ENCODE measurements around the gene PRKN. TPM values are rescaled to one million over a fixed set of nuclear protein-coding genes. Genes with fewer than 3 reads are reported as not detected.

Gene PRKN
- total and polyA plus RNA-seq, 2 experiments from 2014 or later, result 0.10 to 0.84 TPM

DNA sequence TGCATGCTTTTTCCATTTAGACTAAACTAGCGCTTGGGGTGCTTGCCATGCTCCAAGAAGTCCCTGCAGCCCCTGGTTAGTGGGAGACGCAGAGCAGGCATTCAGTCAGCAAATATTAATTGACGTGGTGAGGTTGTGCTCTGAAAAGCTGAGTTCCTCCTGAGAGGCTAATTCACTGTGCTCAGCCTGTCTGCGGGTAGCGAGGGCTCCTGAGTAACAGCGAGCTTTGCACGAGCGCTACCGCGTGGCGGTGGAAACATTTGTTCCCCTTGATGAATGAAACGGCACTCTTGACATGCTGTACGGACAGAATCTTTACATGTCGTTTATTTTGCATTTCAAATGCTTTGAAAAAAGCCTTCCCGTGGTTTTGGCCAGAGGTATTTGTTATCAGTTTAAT is 1283.1 kb downstream of the PRKN start:
- no peaks in the 10 kb centered on the region for H3K36me3 Mint-ChIP-seq (ENCODE audit: low read depth)
- Histone ChIP-seq H3K4me1 (ENCODE audit: insufficient read depth) (peaks cover 10% of the 10 kb centered on the region; the same call in 1 of the 2 replicates), H2AFZ (peak overlapping the region; percentile 5; the same call in 1 of the 2 replicates), H3K27me3 (ENCODE audit: insufficient read depth) (peaks cover 8% of the 10 kb centered on the region; the same call in 1 of the 2 replicates), H3K79me2 (replicated peaks; ENCODE audit: insufficient read depth) (no peaks in the 10 kb centered on the region), H3K36me3 (ENCODE audit: insufficient read depth) (no peaks in the 10 kb centered on the region), H3K9me2 (ENCODE audit: insufficient read depth) (no peaks in the 10 kb centered on the region), H3K27ac (ENCODE audit: low read depth) (no peak overlapping the region), H4K20me1 (replicated peaks; ENCODE audit: insufficient read depth) (no peaks in the 10 kb centered on the region), H3K4me2 (peak overlapping the region; percentile 48), H3F3A (replicated peaks; ENCODE audit: low read depth) (no peaks in the 10 kb centered on the region), H3K4me3 (no peak overlapping the region)
- H3K27me3 Mint-ChIP-seq (ENCODE audit: insufficient read depth, low read depth, poor library complexity), result peaks cover 12% of the 10 kb centered on the region
- ATAC-seq, result peak; percentile 68
- TF ChIP-seq, protein P1, sequence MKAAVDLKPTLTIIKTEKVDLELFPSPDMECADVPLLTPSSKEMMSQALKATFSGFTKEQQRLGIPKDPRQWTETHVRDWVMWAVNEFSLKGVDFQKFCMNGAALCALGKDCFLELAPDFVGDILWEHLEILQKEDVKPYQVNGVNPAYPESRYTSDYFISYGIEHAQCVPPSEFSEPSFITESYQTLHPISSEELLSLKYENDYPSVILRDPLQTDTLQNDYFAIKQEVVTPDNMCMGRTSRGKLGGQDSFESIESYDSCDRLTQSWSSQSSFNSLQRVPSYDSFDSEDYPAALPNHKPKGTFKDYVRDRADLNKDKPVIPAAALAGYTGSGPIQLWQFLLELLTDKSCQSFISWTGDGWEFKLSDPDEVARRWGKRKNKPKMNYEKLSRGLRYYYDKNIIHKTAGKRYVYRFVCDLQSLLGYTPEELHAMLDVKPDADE (IDR thresholded peaks at IDR 0.05), result no peak
- TF ChIP-seq, protein P2, sequence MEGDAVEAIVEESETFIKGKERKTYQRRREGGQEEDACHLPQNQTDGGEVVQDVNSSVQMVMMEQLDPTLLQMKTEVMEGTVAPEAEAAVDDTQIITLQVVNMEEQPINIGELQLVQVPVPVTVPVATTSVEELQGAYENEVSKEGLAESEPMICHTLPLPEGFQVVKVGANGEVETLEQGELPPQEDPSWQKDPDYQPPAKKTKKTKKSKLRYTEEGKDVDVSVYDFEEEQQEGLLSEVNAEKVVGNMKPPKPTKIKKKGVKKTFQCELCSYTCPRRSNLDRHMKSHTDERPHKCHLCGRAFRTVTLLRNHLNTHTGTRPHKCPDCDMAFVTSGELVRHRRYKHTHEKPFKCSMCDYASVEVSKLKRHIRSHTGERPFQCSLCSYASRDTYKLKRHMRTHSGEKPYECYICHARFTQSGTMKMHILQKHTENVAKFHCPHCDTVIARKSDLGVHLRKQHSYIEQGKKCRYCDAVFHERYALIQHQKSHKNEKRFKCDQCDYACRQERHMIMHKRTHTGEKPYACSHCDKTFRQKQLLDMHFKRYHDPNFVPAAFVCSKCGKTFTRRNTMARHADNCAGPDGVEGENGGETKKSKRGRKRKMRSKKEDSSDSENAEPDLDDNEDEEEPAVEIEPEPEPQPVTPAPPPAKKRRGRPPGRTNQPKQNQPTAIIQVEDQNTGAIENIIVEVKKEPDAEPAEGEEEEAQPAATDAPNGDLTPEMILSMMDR (conservative IDR thresholded peaks at IDR 0.05; ENCODE audit: low read depth in 2 of 2), result peak in 1 of 2 experiments; percentile 25; a peak in 1 of 4 replicates
- no peak for TF ChIP-seq NANOG (IDR thresholded peaks at IDR 0.05; ENCODE audit: borderline replicate concordance)
- TF ChIP-seq, protein P3, sequence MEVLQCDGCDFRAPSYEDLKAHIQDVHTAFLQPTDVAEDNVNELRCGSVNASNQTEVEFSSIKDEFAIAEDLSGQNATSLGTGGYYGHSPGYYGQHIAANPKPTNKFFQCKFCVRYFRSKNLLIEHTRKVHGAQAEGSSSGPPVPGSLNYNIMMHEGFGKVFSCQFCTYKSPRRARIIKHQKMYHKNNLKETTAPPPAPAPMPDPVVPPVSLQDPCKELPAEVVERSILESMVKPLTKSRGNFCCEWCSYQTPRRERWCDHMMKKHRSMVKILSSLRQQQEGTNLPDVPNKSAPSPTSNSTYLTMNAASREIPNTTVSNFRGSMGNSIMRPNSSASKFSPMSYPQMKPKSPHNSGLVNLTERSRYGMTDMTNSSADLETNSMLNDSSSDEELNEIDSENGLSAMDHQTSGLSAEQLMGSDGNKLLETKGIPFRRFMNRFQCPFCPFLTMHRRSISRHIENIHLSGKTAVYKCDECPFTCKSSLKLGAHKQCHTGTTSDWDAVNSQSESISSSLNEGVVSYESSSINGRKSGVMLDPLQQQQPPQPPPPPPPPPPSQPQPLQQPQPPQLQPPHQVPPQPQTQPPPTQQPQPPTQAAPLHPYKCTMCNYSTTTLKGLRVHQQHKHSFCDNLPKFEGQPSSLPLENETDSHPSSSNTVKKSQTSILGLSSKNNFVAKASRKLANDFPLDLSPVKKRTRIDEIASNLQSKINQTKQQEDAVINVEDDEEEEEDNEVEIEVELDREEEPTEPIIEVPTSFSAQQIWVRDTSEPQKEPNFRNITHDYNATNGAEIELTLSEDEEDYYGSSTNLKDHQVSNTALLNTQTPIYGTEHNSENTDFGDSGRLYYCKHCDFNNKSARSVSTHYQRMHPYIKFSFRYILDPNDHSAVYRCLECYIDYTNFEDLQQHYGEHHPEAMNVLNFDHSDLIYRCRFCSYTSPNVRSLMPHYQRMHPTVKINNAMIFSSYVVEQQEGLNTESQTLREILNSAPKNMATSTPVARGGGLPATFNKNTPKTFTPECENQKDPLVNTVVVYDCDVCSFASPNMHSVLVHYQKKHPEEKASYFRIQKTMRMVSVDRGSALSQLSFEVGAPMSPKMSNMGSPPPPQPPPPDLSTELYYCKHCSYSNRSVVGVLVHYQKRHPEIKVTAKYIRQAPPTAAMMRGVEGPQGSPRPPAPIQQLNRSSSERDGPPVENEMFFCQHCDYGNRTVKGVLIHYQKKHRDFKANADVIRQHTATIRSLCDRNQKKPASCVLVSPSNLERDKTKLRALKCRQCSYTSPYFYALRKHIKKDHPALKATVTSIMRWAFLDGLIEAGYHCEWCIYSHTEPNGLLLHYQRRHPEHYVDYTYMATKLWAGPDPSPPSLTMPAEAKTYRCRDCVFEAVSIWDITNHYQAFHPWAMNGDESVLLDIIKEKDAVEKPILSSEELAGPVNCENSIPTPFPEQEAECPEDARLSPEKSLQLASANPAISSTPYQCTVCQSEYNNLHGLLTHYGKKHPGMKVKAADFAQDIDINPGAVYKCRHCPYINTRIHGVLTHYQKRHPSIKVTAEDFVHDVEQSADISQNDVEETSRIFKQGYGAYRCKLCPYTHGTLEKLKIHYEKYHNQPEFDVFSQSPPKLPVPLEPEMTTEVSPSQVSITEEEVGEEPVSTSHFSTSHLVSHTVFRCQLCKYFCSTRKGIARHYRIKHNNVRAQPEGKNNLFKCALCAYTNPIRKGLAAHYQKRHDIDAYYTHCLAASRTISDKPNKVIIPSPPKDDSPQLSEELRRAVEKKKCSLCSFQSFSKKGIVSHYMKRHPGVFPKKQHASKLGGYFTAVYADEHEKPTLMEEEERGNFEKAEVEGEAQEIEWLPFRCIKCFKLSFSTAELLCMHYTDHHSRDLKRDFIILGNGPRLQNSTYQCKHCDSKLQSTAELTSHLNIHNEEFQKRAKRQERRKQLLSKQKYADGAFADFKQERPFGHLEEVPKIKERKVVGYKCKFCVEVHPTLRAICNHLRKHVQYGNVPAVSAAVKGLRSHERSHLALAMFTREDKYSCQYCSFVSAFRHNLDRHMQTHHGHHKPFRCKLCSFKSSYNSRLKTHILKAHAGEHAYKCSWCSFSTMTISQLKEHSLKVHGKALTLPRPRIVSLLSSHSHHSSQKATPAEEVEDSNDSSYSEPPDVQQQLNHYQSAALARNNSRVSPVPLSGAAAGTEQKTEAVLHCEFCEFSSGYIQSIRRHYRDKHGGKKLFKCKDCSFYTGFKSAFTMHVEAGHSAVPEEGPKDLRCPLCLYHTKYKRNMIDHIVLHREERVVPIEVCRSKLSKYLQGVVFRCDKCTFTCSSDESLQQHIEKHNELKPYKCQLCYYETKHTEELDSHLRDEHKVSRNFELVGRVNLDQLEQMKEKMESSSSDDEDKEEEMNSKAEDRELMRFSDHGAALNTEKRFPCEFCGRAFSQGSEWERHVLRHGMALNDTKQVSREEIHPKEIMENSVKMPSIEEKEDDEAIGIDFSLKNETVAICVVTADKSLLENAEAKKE (CRISPR knock-in tag; IDR thresholded peaks at IDR 0.05), result no peak
- H3K9me3 Mint-ChIP-seq, result no peaks in the 10 kb centered on the region
- no peak overlapping the region for H3K27ac Mint-ChIP-seq
- DNase-seq (ENCODE audit: low spot score), result peak; percentile 36
- H3K4me1 Mint-ChIP-seq, result peaks cover 20% of the 10 kb centered on the region
- H3K4me3 Mint-ChIP-seq, result peak overlapping the region; percentile 36; the same call in 2 of the 3 replicates

Measured in GM23338 (cell line).